ENCODE results near the gene SPRYD3. TPM values are rescaled to one million over a fixed set of nuclear protein-coding genes. Genes with fewer than 3 reads are reported as not detected.

SPRYD3 gene
- total RNA-seq, 1 donor from 2014 or later = 10.5 TPM

DNA sequence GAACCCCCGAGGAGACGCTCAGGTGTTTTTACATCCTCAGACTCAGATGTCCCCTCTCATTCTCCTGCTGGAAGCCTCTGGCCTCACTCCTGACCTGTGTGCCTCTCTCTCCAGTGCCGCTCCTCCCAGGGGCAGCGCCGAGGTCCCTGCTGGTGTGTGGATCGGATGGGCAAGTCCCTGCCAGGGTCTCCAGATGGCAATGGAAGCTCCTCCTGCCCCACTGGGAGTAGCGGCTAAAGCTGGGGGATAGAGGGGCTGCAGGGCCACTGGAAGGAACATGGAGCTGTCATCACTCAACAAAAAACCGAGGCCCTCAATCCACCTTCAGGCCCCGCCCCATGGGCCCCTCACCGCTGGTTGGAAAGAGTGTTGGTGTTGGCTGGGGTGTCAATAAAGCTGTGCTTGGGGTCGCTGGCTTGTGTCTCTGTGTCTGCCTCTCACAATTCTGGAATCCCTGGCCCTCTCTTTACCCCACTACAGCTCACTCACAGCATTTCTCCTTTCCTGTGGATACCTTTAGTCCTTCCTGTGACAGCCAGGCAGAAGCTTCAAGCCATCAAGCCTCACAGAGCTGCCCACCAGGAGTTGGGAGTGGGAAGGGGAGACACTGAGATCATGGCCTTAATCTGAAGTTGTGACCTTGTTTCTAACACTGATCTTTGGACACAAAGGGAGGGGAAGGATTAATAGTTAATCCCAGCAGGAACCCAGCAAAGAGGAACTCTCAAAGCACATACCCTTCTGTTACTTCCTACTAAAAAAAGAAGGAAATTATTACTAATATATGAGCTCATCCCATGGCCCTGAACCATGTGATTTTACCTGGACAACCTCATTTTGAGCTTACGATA lies 23.0 kb upstream of the SPRYD3 start:
- H3K27me3 Mint-ChIP-seq (ENCODE audit: unreplicated experiment) = peaks cover 10% of the 10 kb centered on the region
- H3K27ac Mint-ChIP-seq (ENCODE audit: unreplicated experiment) = peak overlapping the region; percentile 80
- no peaks in the 10 kb centered on the region for H3K9me3 Mint-ChIP-seq (ENCODE audit: unreplicated experiment)
- H3K4me3 Mint-ChIP-seq (ENCODE audit: unreplicated experiment) = no peak overlapping the region
- peaks cover 47% of the 10 kb centered on the region for H3K4me1 Mint-ChIP-seq (ENCODE audit: unreplicated experiment)
- TF ChIP-seq, protein P1, sequence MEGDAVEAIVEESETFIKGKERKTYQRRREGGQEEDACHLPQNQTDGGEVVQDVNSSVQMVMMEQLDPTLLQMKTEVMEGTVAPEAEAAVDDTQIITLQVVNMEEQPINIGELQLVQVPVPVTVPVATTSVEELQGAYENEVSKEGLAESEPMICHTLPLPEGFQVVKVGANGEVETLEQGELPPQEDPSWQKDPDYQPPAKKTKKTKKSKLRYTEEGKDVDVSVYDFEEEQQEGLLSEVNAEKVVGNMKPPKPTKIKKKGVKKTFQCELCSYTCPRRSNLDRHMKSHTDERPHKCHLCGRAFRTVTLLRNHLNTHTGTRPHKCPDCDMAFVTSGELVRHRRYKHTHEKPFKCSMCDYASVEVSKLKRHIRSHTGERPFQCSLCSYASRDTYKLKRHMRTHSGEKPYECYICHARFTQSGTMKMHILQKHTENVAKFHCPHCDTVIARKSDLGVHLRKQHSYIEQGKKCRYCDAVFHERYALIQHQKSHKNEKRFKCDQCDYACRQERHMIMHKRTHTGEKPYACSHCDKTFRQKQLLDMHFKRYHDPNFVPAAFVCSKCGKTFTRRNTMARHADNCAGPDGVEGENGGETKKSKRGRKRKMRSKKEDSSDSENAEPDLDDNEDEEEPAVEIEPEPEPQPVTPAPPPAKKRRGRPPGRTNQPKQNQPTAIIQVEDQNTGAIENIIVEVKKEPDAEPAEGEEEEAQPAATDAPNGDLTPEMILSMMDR (IDR thresholded peaks at IDR 0.05; ENCODE audit: unreplicated experiment) = no peak
- DNase-seq (ENCODE audit: low spot score) = no peak
- H3K36me3 Mint-ChIP-seq (ENCODE audit: low read depth, unreplicated experiment) = no peaks in the 10 kb centered on the region

DNA sequence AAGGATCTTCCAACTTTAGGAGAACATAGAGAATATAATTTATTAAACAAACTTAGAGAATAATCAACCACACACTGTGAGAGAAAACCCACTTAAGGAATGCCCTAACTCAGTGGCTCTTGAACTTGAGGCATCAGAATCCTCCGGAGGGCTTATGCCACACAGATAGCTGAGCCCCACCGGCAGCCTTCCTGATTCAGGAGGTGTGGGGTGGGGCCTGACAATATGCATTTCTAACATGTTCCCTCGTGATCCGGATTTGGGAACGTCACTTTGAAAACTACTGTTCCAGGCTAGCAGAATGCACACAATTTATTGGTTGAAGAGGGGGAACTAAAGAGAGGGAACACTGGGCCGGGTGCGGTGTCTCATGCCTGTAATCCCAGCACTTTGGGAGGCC lies 22.1 kb upstream of the SPRYD3 start:
- H3K27me3 Mint-ChIP-seq (ENCODE audit: unreplicated experiment) = peaks cover 15% of the 10 kb centered on the region
- DNase-seq (ENCODE audit: low spot score) = no peak
- no peaks in the 10 kb centered on the region for H3K9me3 Mint-ChIP-seq (ENCODE audit: unreplicated experiment)
- H3K36me3 Mint-ChIP-seq (ENCODE audit: low read depth, unreplicated experiment) = no peaks in the 10 kb centered on the region
- TF ChIP-seq, protein P1 (IDR thresholded peaks at IDR 0.05; ENCODE audit: unreplicated experiment) = no peak
- H3K27ac Mint-ChIP-seq (ENCODE audit: unreplicated experiment) = no peak overlapping the region
- peak overlapping the region; percentile 68 for H3K4me3 Mint-ChIP-seq (ENCODE audit: unreplicated experiment)
- H3K4me1 Mint-ChIP-seq (ENCODE audit: unreplicated experiment) = peaks cover 54% of the 10 kb centered on the region

DNA sequence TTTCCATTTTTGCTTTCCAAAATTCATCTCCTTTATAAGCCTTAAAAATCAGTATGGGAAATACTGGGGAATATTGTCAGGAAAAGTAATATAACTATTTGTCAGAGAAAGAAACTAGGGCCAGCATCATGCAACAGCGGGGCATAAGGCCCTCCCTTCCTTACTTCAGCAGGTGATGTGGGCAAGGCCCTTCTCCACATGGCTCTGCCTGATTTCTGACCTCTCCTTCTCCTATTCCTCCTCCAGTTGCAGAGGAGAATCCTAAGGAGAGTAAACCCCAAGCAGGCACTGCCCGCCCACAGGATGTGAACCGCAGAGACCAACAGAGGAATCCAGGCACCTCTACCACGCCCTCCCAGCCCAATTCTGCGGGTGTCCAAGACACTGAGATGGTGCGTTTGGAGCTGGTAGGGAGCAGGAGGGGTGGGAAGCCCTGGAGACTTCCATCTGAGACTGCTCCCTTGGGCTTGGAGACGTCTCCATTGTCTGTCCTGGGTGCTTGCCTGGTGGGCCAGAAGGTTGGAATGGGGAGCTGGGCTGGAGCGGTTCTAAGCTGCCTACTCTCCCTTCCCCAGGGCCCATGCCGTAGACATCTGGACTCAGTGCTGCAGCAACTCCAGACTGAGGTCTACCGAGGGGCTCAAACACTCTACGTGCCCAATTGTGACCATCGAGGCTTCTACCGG lies 21.4 kb upstream of the SPRYD3 start:
- H3K36me3 Mint-ChIP-seq (ENCODE audit: low read depth, unreplicated experiment) = no peaks in the 10 kb centered on the region
- H3K9me3 Mint-ChIP-seq (ENCODE audit: unreplicated experiment) = no peaks in the 10 kb centered on the region
- H3K27ac Mint-ChIP-seq (ENCODE audit: unreplicated experiment) = no peak overlapping the region
- no peak overlapping the region for H3K4me3 Mint-ChIP-seq (ENCODE audit: unreplicated experiment)
- H3K4me1 Mint-ChIP-seq (ENCODE audit: unreplicated experiment) = peaks cover 58% of the 10 kb centered on the region
- H3K27me3 Mint-ChIP-seq (ENCODE audit: unreplicated experiment) = peaks cover 15% of the 10 kb centered on the region
- no peak for DNase-seq (ENCODE audit: low spot score)
- TF ChIP-seq, protein P1 (IDR thresholded peaks at IDR 0.05; ENCODE audit: unreplicated experiment) = no peak

DNA sequence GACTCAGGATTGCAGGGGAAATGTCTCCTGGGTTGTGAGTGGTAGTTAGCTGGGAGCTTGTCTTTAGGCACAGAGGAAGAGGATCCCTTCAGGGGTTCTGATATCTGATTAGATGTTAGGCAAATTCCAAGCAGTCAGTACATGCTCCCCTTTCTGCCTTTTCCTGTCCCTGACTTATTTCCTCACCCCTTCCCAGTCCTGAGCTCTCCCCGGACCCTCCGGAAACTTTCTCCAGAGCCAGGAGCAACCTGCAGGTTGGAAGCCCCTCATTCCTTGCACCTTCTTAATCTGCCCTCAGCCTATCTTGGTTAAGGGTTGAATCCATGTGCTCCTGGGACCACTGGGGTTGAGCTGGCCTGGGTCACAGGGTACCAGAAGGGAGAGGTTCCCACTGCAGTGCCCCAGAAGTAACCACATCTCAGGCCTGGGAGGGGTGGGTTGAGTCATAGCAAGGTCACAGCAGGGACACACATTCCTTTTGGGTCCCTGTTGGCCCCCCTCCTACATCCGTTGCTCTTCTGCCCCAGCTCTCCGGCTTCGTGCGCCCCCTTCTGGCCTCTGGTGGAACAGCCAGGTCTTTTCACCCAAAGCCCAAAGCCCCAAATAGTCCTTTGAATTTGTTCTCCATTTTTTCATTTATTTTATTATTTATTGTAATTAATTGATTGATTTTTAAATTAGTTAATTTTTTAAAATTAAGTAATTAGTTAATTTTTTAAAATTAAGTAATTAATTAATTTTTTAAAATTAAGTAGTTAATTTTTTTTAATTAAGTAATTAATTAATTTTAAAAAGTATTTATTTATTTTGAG lies 20.1 kb upstream of the SPRYD3 start:
- H3K4me3 Mint-ChIP-seq (ENCODE audit: unreplicated experiment) = peak overlapping the region; percentile 85

More for the DNA sequence above, 20.1 kb upstream of the SPRYD3 start:
- peak overlapping the region; percentile 28 for H3K27ac Mint-ChIP-seq (ENCODE audit: unreplicated experiment)
- no peaks in the 10 kb centered on the region for H3K36me3 Mint-ChIP-seq (ENCODE audit: low read depth, unreplicated experiment)
- H3K27me3 Mint-ChIP-seq (ENCODE audit: unreplicated experiment) = peaks cover 17% of the 10 kb centered on the region
- H3K4me1 Mint-ChIP-seq (ENCODE audit: unreplicated experiment) = peaks cover 53% of the 10 kb centered on the region
- H3K9me3 Mint-ChIP-seq (ENCODE audit: unreplicated experiment) = no peaks in the 10 kb centered on the region
- DNase-seq (ENCODE audit: low spot score) = peak; percentile 85
- TF ChIP-seq, protein P1 (IDR thresholded peaks at IDR 0.05; ENCODE audit: unreplicated experiment) = peak; percentile 92
